Esophagus muscularis mucosa (tissue), 3 donors: ENCODE data around the gene CHMP6.

Experiments
- CTCF ChIP-seq, 3 experiments: fragments of 200-600 bp in 2 of 3; fragments of 450-650 bp in 1 of 3; sonication (generic) in 2 of 3; IDR thresholded peaks; one replicate each; pipeline ENCODE4 v1.5.1; 2017 to 2019; ENCODE audit warnings: antibody characterized with exemption in 3 of 3, mild to moderate bottlenecking in 2 of 3, moderate library complexity in 1 of 3
- POLR2A ChIP-seq: fragments of 450-650 bp; IDR thresholded peaks from one replicate; pipeline ENCODE4 v1.6.1; 2017; ENCODE audit warnings: antibody characterized with exemption, moderate library complexity, mild to moderate bottlenecking, low read depth
- POLR2AphosphoS5 ChIP-seq, 2 donors: sonication (generic); formaldehyde crosslinking; IDR thresholded peaks; one replicate each; pipeline ENCODE4 v1.6.1; 2017; ENCODE audit warnings: antibody characterized with exemption in 2 of 2

GRCh38 chr17:80995131-80995530, 3.5 kb downstream of the CHMP6 start:
- TF ChIP-seq CTCF (IDR thresholded peaks at IDR 0.05) = no peak
- no peak for TF ChIP-seq POLR2A
- no peak for TF ChIP-seq POLR2AphosphoS5 (IDR thresholded peaks at IDR 0.05)
